HCT116 (cell line): ENCODE results near the gene PRKAG2.

Source experiments
- CBX3 ChIP-seq: IDR thresholded peaks from 2 replicates; pipeline ENCODE4 v1.6.1; 2012; ENCODE audit warnings: low read depth
- CEBPB ChIP-seq: IDR thresholded peaks from 2 replicates; pipeline ENCODE4 v1.6.1; 2012; ENCODE audit warnings: low read depth
- CTCF ChIP-seq, 3 experiments: fragments of 200-600 bp in 1 of 3; sonication (generic) in 1 of 3; IDR thresholded peaks in 2 of 3; conservative IDR thresholded peaks in 1 of 3; 2 replicates each; pipeline ENCODE4 v1.5.1; 2012 to 2017; ENCODE audit warnings: low read depth in 2 of 3, low read length in 2 of 3, antibody characterized with exemption in 1 of 3, borderline replicate concordance in 1 of 3, control low read depth in 1 of 3, mild to moderate bottlenecking in 1 of 3, mixed read lengths in 1 of 3, mixed run types in 1 of 3, moderate library complexity in 1 of 3; ENCODE audit not compliant: insufficient read depth in 1 of 3
- EGR1 ChIP-seq: IDR thresholded peaks from 2 replicates; pipeline ENCODE4 v1.6.1; 2012; ENCODE audit warnings: low read depth
- EZH2 ChIP-seq: fragments of 200-600 bp; sonication (generic); IDR thresholded peaks from 2 replicates; pipeline ENCODE4 v1.6.1; 2017; ENCODE audit warnings: antibody characterized with exemption, mixed run types
- FOSL1 ChIP-seq: IDR thresholded peaks from 2 replicates; pipeline ENCODE4 v1.6.1; 2012; ENCODE audit warnings: low read depth
- JUND ChIP-seq: IDR thresholded peaks from 2 replicates; pipeline ENCODE4 v1.6.1; 2012
- MAX ChIP-seq: IDR thresholded peaks from 2 replicates; pipeline ENCODE4 v1.6.1; 2012
- POLR2A ChIP-seq: IDR thresholded peaks from 2 replicates; pipeline ENCODE4 v1.7.0; 2011; ENCODE audit warnings: borderline replicate concordance; ENCODE audit not compliant: insufficient read depth, insufficient read length; ENCODE audit errors: extremely low read depth
- POLR2AphosphoS5 ChIP-seq: IDR thresholded peaks from 2 replicates; pipeline ENCODE4 v1.6.1; 2011; ENCODE audit warnings: mild to moderate bottlenecking, low read depth, low read length, moderate library complexity
- REST ChIP-seq: IDR thresholded peaks from 2 replicates; pipeline ENCODE4 v1.6.1; 2012; ENCODE audit warnings: low read depth
- SP1 ChIP-seq: IDR thresholded peaks from 2 replicates; pipeline ENCODE4 v1.6.1; 2012; ENCODE audit warnings: low read depth
- TCF7L2 ChIP-seq: IDR thresholded peaks from 2 replicates; pipeline ENCODE4 v1.7.0; 2011; ENCODE audit warnings: borderline replicate concordance, inconsistent platforms; ENCODE audit not compliant: insufficient read depth, insufficient read length; ENCODE audit errors: extremely low read depth
- TF ChIP-seq, protein P1 (sequence below): IDR thresholded peaks from 2 replicates; pipeline ENCODE4 v1.6.1; 2012

- TF ChIP-seq SP1: no peak
- TF ChIP-seq POLR2A: no peak
- no peak for TF ChIP-seq CTCF (IDR thresholded peaks at IDR 0.05 in 2 of 3, conservative IDR thresholded peaks at IDR 0.05 in 1 of 3; ENCODE audit: borderline replicate concordance in 1 of 3, insufficient read depth in 1 of 3, low read depth in 2 of 3, low read length in 2 of 3)
- no peak for TF ChIP-seq TCF7L2
- TF ChIP-seq MAX: no peak
- no peak for TF ChIP-seq CEBPB
- TF ChIP-seq EGR1: no peak
- TF ChIP-seq POLR2AphosphoS5: no peak
- no peak for TF ChIP-seq FOSL1
- TF ChIP-seq CBX3: no peak
- no peak for TF ChIP-seq REST
- TF ChIP-seq EZH2: no peak
- no peak for TF ChIP-seq JUND
- TF ChIP-seq, protein P1, sequence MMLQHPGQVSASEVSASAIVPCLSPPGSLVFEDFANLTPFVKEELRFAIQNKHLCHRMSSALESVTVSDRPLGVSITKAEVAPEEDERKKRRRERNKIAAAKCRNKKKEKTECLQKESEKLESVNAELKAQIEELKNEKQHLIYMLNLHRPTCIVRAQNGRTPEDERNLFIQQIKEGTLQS: no peak
These were observed 326.1 kb downstream of the PRKAG2 start for GRCh38 chr7:151550656-151551286.
